ENCODE results near the gene IFT27. TPM values are rescaled to one million over a fixed set of nuclear protein-coding genes. Genes with fewer than 3 reads are reported as not detected.
"Not testable (repeated sequence)": the region's sequence is repeated elsewhere in the genome, so short reads cannot be mapped to it uniquely, and the experiment has no call there.

Gene IFT27
- total RNA-seq, 1 experiment from 2014 or later: 23.2 TPM

GRCh38 chr22:36755316-36755715 lies 20.6 kb downstream of the IFT27 start:
- H3K9me3 ChIP-seq (ENCODE audit: control insufficient read depth in 1 of 2, insufficient read depth in 1 of 2, low read depth in 1 of 2, low read length in 2 of 2): no peaks in the 10 kb centered on the region
- no peaks in the 10 kb centered on the region for H3K36me3 ChIP-seq (ENCODE audit: control insufficient read depth in 1 of 2, insufficient read depth in 2 of 2, low read length in 2 of 2)
- DNase-seq (ENCODE audit: low read depth, low spot score): no peak
- H2AFZ ChIP-seq (ENCODE audit: low read depth, low read length, poor library complexity, severe bottlenecking): no peak overlapping the region
- intact Hi-C loops (cut with micrococcal nuclease): no loop called here
- H3K27me3 ChIP-seq (ENCODE audit: insufficient read depth, low read length): peaks cover 5% of the 10 kb centered on the region; the same call in 1 of the 2 replicates
- no peak overlapping the region for H3K27ac ChIP-seq (ENCODE audit: low read depth, low read length)
- POLR2A ChIA-PET: no interaction called here
- CTCF ChIA-PET: interaction anchor here (1.4 to 1.6 kb wide), 2 partner anchors 9 to 101 kb away, joined by 3 to 7 read pairs; no protein-coding TSS in a partner anchor
- ATAC-seq: no peak
- H3K9ac ChIP-seq (ENCODE audit: low read length): no peak overlapping the region
- H3K9me2 ChIP-seq (ENCODE audit: insufficient read depth): no peaks in the 10 kb centered on the region
- H3K4me2 ChIP-seq (ENCODE audit: low read length): no peak overlapping the region
- no peaks in the 10 kb centered on the region for H4K20me1 ChIP-seq (ENCODE audit: insufficient read depth)
- H3K79me2 ChIP-seq (ENCODE audit: insufficient read depth, low read length): no peaks in the 10 kb centered on the region
- RAD21 ChIA-PET (ENCODE audit: low non-redundant PET in 1 of 2, low total read pairs in 2 of 2, uncharacterized antibody in 2 of 2, unreplicated experiment in 2 of 2): no interaction called here
- no TSS peak for BruUV-seq (replicated peaks)
- TF ChIP-seq ZFX (IDR thresholded peaks at IDR 0.05) (no peak), MAX (IDR thresholded peaks at IDR 0.05) (no peak), CTCF (IDR thresholded peaks at IDR 0.05 in 2 of 3, conservative IDR thresholded peaks at IDR 0.05 in 1 of 3; ENCODE audit: borderline replicate concordance in 1 of 3, insufficient read depth in 1 of 3, low read depth in 2 of 3, low read length in 2 of 3) (no peak), SIN3A (IDR thresholded peaks at IDR 0.05; ENCODE audit: low read depth) (no peak), EZH2phosphoT487 (IDR thresholded peaks at IDR 0.05; ENCODE audit: borderline replicate concordance) (no peak), ELF1 (IDR thresholded peaks at IDR 0.05; ENCODE audit: borderline replicate concordance, low read depth) (no peak), SRF (IDR thresholded peaks at IDR 0.05; ENCODE audit: low read depth) (no peak), CEBPB (IDR thresholded peaks at IDR 0.05; ENCODE audit: low read depth) (no peak), TCF7L2 (IDR thresholded peaks at IDR 0.05; ENCODE audit: borderline replicate concordance, extremely low read depth, insufficient read depth, insufficient read length) (no peak)
- peaks cover 0 to 12% of the 10 kb centered on the region in 2 experiments; a peak in 3 of 4 replicates for H3K4me1 ChIP-seq (ENCODE audit: control insufficient read depth in 1 of 2, insufficient read depth in 2 of 2, low read length in 2 of 2)
- no peak overlapping the region for H3K4me3 ChIP-seq (replicated peaks in 1 of 2; ENCODE audit: low read depth in 1 of 2, low read length in 2 of 2)

- RAD21 ChIA-PET (ENCODE audit: low non-redundant PET in 1 of 2, low total read pairs in 2 of 2, uncharacterized antibody in 2 of 2, unreplicated experiment in 2 of 2); ATAC-seq; H3K9ac ChIP-seq (ENCODE audit: low read length); H3K9me2 ChIP-seq (ENCODE audit: insufficient read depth); H3K79me2 ChIP-seq (ENCODE audit: insufficient read depth, low read length); H3K9me3 ChIP-seq (ENCODE audit: control insufficient read depth in 1 of 2, insufficient read depth in 1 of 2, low read depth in 1 of 2, low read length in 2 of 2); BruUV-seq (replicated peaks); H3K4me3 ChIP-seq (replicated peaks in 1 of 2; ENCODE audit: low read depth in 1 of 2, low read length in 2 of 2); POLR2A ChIA-PET; DNase-seq (ENCODE audit: low read depth, low spot score); H3K27me3 ChIP-seq (ENCODE audit: insufficient read depth, low read length); H3K27ac ChIP-seq (ENCODE audit: low read depth, low read length); H2AFZ ChIP-seq (ENCODE audit: low read depth, low read length, poor library complexity, severe bottlenecking); H3K4me2 ChIP-seq (ENCODE audit: low read length); intact Hi-C loops (cut with micrococcal nuclease); H4K20me1 ChIP-seq (ENCODE audit: insufficient read depth); H3K36me3 ChIP-seq (ENCODE audit: control insufficient read depth in 1 of 2, insufficient read depth in 2 of 2, low read length in 2 of 2): not testable (repeated sequence)
- CTCF ChIA-PET: interaction anchor here (1.4 kb wide), 1 partner anchor 9 kb away, joined by 7 read pairs; no protein-coding TSS in a partner anchor
- peaks cover 0 to 12% of the 10 kb centered on the region in 2 experiments; a peak in 3 of 4 replicates for H3K4me1 ChIP-seq (ENCODE audit: control insufficient read depth in 1 of 2, insufficient read depth in 2 of 2, low read length in 2 of 2)
These were observed 21.0 kb downstream of the IFT27 start for GRCh38 chr22:36754881-36755280.

Measured in HCT116 (cell line).